Loucy (cell line): ENCODE results near the gene VN1R5.

Experiments
- CTCF ChIP-seq: fragments of 200-600 bp; sonication (generic); conservative IDR thresholded peaks from 2 replicates; pipeline ENCODE4 v1.5.1; 2014; ENCODE audit warnings: mild to moderate bottlenecking, antibody characterized with exemption, low read length
- EZH2phosphoT487 ChIP-seq: fragments of 200-600 bp; IDR thresholded peaks from 2 replicates; pipeline ENCODE4 v1.6.1; 2018; ENCODE audit warnings: antibody characterized with exemption, mild to moderate bottlenecking, moderate library complexity, borderline replicate concordance

- TF ChIP-seq CTCF (no peak), EZH2phosphoT487 (no peak)
These were observed 31.1 kb upstream of the VN1R5 start for GRCh38 chr1:247224822-247225221.
